AG04449 (cell line): Measurements from ENCODE around the gene HOTAIR.

Experiments used
- CTCF ChIA-PET: fragments of 350-600 bp; formaldehyde crosslinking; extraction: SDS; loops from one replicate; lab custom pipeline; 2021; ENCODE audit warnings: antibody characterized with exemption; lab: Yijun Ruan, JAX
- POLR2A ChIA-PET: fragments of 400-600, 350-600 bp; formaldehyde crosslinking; extraction: SDS; loops from one replicate; lab custom pipeline; 2020; ENCODE audit warnings: antibody characterized with exemption, inconsistent platforms; lab: Yijun Ruan, JAX
- DNase-seq: peaks from one replicate; pipeline ENCODE4 v3.0.0-alpha.2; 2010; ENCODE audit warnings: low read depth, low spot score
- H3K4me3 ChIP-seq: 2 replicates; pipeline ENCODE4 v1.5.1; 2011; ENCODE audit warnings: low read depth, mild to moderate bottlenecking, control low read depth, low read length
- CTCF ChIP-seq: IDR thresholded peaks from one replicate; pipeline ENCODE4 v1.5.1; 2011; ENCODE audit warnings: mild to moderate bottlenecking, moderate library complexity, low read length, control low read depth, inconsistent platforms; ENCODE audit not compliant: insufficient read depth; ENCODE audit errors: missing control alignments

The HOTAIR gene

GRCh38 chr12:54007538-54008259 is 32.9 kb upstream of the HOTAIR start:
- TF ChIP-seq CTCF: no peak
- H3K4me3 ChIP-seq: peak overlapping the region; percentile 96
- DNase-seq: no peak
- ChIA-PET POLR2A (interaction anchor here (0.5 to 3.2 kb wide), 17 partner anchors 8 to 194 kb away, joined by 3 to 53 read pairs (median 3); partner anchors contain the start of genes HOXC5, HOXC6 and HOXC9), CTCF (interaction anchor here (0.8 to 21.3 kb wide), 16 partner anchors 9 to 372 kb away, joined by 3 to 756 read pairs (median 12); partner anchors contain the start of genes HOXC10, HOXC5, HOXC6 and HOXC9)

- TF ChIP-seq CTCF: no peak
- ChIA-PET POLR2A (interaction anchor here (0.5 to 3.2 kb wide), 9 partner anchors 10 to 193 kb away, joined by 3 to 53 read pairs (median 4); partner anchors contain the start of gene HOXC5), CTCF (interaction anchor here (0.8 to 21.3 kb wide), 15 partner anchors 9 to 373 kb away, joined by 3 to 756 read pairs (median 20); partner anchors contain the start of genes HOXC10, HOXC5, HOXC6 and HOXC9)
- DNase-seq: no peak
- peak overlapping the region; percentile 96 for H3K4me3 ChIP-seq
These were observed 31.9 kb upstream of the HOTAIR start for GRCh38 chr12:54006559-54007220.

GRCh38 chr12:54005853-54006558 is 31.3 kb upstream of the HOTAIR start:
- no peak for DNase-seq
- TF ChIP-seq CTCF: peak; percentile 90
- CTCF ChIA-PET: interaction anchor here (0.6 to 21.3 kb wide), 24 partner anchors 8 to 374 kb away, joined by 3 to 756 read pairs (median 5); partner anchors contain the start of genes HOXC10, HOXC5, HOXC6 and HOXC9
- H3K4me3 ChIP-seq: peak overlapping the region; percentile 96
- POLR2A ChIA-PET: interaction anchor here (0.6 to 3.2 kb wide), 11 partner anchors 11 to 195 kb away, joined by 3 to 23 read pairs (median 4); partner anchors contain the start of gene HOXC5

- no peak for TF ChIP-seq CTCF
These were observed 30.7 kb upstream of the HOTAIR start for GRCh38 chr12:54005531-54005852.

GRCh38 chr12:54004841-54005530 is 30.2 kb upstream of the HOTAIR start:
- ChIA-PET POLR2A (interaction anchor here (0.8 to 2.3 kb wide), 6 partner anchors 9 to 186 kb away, joined by 3 to 10 read pairs (median 4); no protein-coding TSS in a partner anchor), CTCF (interaction anchor here (0.7 to 21.3 kb wide), 23 partner anchors 8 to 365 kb away, joined by 3 to 756 read pairs (median 5); partner anchors contain the start of genes HOXC10, HOXC5, HOXC6 and SMUG1)

More at GRCh38 chr12:54005531-54005852, 30.7 kb upstream of the HOTAIR start:
- DNase-seq: no peak
- CTCF ChIA-PET: interaction anchor here (0.6 to 21.3 kb wide), 22 partner anchors 8 to 365 kb away, joined by 3 to 756 read pairs (median 5); partner anchors contain the start of genes HOXC10, HOXC5, HOXC6 and SMUG1
- POLR2A ChIA-PET: interaction anchor here (0.6 to 2.3 kb wide), 9 partner anchors 12 to 196 kb away, joined by 3 to 10 read pairs (median 4); partner anchors contain the start of gene HOXC5
- peak overlapping the region; percentile 96 for H3K4me3 ChIP-seq

More at GRCh38 chr12:54004841-54005530, 30.2 kb upstream of the HOTAIR start:
- H3K4me3 ChIP-seq: peak overlapping the region; percentile 96
- DNase-seq: no peak
- no peak for TF ChIP-seq CTCF
